PC-3 (cell line): ENCODE results near the gene PAF1.

Experiments
- EZH2 ChIP-seq: fragments of 300-600 bp; sonication (generic); IDR thresholded peaks from one replicate; pipeline ENCODE4 v1.6.1; 2017; ENCODE audit warnings: antibody characterized with exemption, mild to moderate bottlenecking, low read length; ENCODE audit not compliant: unreplicated experiment
- EZH2phosphoT487 ChIP-seq: fragments of 300-600 bp; sonication (generic); IDR thresholded peaks from 2 replicates; pipeline ENCODE4 v1.6.1; 2018; ENCODE audit warnings: mild to moderate bottlenecking, antibody characterized with exemption, low read length, borderline replicate concordance
- TF ChIP-seq, protein P1 (sequence below): fragments of 300-600 bp; sonication (generic); conservative IDR thresholded peaks from 2 replicates; pipeline ENCODE4 v1.5.1; 2017; ENCODE audit warnings: antibody characterized with exemption, low read depth, mild to moderate bottlenecking, low read length

DNA sequence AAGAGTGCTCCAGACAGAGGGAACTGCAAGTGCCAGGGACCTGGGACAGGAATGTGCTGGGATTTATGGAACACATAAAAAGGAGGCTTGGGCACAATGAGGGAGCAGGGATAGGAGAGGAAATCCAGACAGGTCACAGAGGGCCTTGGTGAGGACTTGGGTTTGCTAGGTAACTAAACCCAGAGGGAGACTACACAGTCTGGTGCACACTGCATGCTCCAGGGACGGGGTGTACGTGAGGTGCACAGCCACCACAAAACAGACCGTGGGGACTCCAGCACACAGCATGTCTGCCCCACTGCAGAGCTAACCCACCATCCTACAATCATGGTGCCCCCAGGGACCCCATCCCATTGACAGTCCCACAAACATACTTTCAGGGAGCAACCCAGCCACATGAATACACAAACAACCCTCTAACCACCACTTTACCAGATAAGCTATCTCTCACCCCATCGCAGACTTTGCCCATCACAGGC, 10.2 kb upstream of the PAF1 start:
- TF ChIP-seq, protein P1, sequence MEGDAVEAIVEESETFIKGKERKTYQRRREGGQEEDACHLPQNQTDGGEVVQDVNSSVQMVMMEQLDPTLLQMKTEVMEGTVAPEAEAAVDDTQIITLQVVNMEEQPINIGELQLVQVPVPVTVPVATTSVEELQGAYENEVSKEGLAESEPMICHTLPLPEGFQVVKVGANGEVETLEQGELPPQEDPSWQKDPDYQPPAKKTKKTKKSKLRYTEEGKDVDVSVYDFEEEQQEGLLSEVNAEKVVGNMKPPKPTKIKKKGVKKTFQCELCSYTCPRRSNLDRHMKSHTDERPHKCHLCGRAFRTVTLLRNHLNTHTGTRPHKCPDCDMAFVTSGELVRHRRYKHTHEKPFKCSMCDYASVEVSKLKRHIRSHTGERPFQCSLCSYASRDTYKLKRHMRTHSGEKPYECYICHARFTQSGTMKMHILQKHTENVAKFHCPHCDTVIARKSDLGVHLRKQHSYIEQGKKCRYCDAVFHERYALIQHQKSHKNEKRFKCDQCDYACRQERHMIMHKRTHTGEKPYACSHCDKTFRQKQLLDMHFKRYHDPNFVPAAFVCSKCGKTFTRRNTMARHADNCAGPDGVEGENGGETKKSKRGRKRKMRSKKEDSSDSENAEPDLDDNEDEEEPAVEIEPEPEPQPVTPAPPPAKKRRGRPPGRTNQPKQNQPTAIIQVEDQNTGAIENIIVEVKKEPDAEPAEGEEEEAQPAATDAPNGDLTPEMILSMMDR = no peak
- TF ChIP-seq EZH2phosphoT487 (no peak), EZH2 (no peak)
